Endothelial cell of umbilical vein (primary cell): ENCODE data around the gene RAB38.

Experiments used
- EZH2 ChIP-seq: IDR thresholded peaks from 2 replicates; pipeline ENCODE4 v1.6.1; 2012; ENCODE audit warnings: borderline replicate concordance, low read depth, mild to moderate bottlenecking, moderate library complexity, low read length, inconsistent platforms; ENCODE audit not compliant: severe bottlenecking
- GATA2 ChIP-seq: IDR thresholded peaks from 2 replicates; pipeline ENCODE4 v1.7.0; 2011; ENCODE audit warnings: low read depth, mild to moderate bottlenecking, moderate library complexity, mixed read lengths, low read length; ENCODE audit not compliant: insufficient read length, insufficient read depth
- JUN ChIP-seq: IDR thresholded peaks from 2 replicates; pipeline ENCODE4 v1.6.1; 2011; ENCODE audit warnings: borderline replicate concordance, low read depth; ENCODE audit not compliant: insufficient read length, insufficient read depth
- MAX ChIP-seq: IDR thresholded peaks from 2 replicates; pipeline ENCODE4 v1.6.1; 2011; ENCODE audit not compliant: insufficient read depth, insufficient read length
- MYC ChIP-seq: IDR thresholded peaks from one replicate; pipeline ENCODE4 v1.6.1; 2011; ENCODE audit warnings: mild to moderate bottlenecking, low read depth, low read length
- POLR2A ChIP-seq: IDR thresholded peaks from 2 replicates; pipeline ENCODE4 v1.6.1; 2012; ENCODE audit warnings: low read depth, mild to moderate bottlenecking, control low read depth, low read length
- POLR2AphosphoS5 ChIP-seq: IDR thresholded peaks from 2 replicates; pipeline ENCODE4 v1.6.1; 2012; ENCODE audit warnings: low read depth, mild to moderate bottlenecking, control low read depth, low read length, moderate library complexity; ENCODE audit not compliant: insufficient read depth
- TF ChIP-seq, protein P1 (sequence below), 2 donors: IDR thresholded peaks; 1 replicate in 1 of 2; 2 replicates in 1 of 2; pipeline ENCODE4 v1.5.1; 2011; ENCODE audit warnings: low read length in 2 of 2, mild to moderate bottlenecking in 2 of 2, moderate library complexity in 2 of 2, control low read depth in 1 of 2, inconsistent platforms in 1 of 2, low read depth in 1 of 2; ENCODE audit not compliant: insufficient read depth in 1 of 2; ENCODE audit errors: extremely low read depth in 1 of 2

- TF ChIP-seq JUN (no peak), POLR2A (no peak), POLR2AphosphoS5 (no peak), GATA2 (no peak), EZH2 (no peak), MYC (no peak), MAX (no peak)
- TF ChIP-seq, protein P1, sequence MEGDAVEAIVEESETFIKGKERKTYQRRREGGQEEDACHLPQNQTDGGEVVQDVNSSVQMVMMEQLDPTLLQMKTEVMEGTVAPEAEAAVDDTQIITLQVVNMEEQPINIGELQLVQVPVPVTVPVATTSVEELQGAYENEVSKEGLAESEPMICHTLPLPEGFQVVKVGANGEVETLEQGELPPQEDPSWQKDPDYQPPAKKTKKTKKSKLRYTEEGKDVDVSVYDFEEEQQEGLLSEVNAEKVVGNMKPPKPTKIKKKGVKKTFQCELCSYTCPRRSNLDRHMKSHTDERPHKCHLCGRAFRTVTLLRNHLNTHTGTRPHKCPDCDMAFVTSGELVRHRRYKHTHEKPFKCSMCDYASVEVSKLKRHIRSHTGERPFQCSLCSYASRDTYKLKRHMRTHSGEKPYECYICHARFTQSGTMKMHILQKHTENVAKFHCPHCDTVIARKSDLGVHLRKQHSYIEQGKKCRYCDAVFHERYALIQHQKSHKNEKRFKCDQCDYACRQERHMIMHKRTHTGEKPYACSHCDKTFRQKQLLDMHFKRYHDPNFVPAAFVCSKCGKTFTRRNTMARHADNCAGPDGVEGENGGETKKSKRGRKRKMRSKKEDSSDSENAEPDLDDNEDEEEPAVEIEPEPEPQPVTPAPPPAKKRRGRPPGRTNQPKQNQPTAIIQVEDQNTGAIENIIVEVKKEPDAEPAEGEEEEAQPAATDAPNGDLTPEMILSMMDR (IDR thresholded peaks at IDR 0.05; ENCODE audit: extremely low read depth in 1 of 2, insufficient read depth in 1 of 2, low read depth in 1 of 2, low read length in 2 of 2): no peak
Observed at GRCh38 chr11:88206751-88207150, 31.5 kb upstream of the RAB38 start.
